Smooth muscle cell (in vitro differentiated cells): Measurements from ENCODE around the gene MGAT3. TPM values are rescaled to one million over a fixed set of nuclear protein-coding genes. Genes with fewer than 3 reads are reported as not detected.

Source experiments
- DNase-seq: peaks from one replicate; lab custom pipeline; 2025; ENCODE audit not compliant: unreplicated experiment; lab: John Stamatoyannopoulos, UW
- H2AFZ ChIP-seq: fragments of 200-600 bp; sonication (generic); 2 replicates; pipeline ENCODE4 v1.6.0; 2016; ENCODE audit warnings: antibody characterized with exemption, low read depth, mild to moderate bottlenecking
- H3F3A ChIP-seq: fragments of 200-600 bp; sonication (generic); 2 replicates; pipeline ENCODE4 v1.6.0; 2017; ENCODE audit warnings: antibody characterized with exemption, low read depth
- H3K27ac ChIP-seq: fragments of 200-600 bp; sonication (generic); 2 replicates; pipeline ENCODE4 v1.5.1; 2016; ENCODE audit warnings: low read depth, mild to moderate bottlenecking
- H3K27me3 ChIP-seq: fragments of 200-600 bp; sonication (generic); 2 replicates; pipeline ENCODE4 v1.6.1; 2016; ENCODE audit warnings: low read depth, mild to moderate bottlenecking
- H3K36me3 ChIP-seq: fragments of 200-600 bp; sonication (generic); 2 replicates; pipeline ENCODE4 v1.5.1; 2016; ENCODE audit warnings: low read depth
- H3K4me1 ChIP-seq: fragments of 200-600 bp; sonication (generic); 2 replicates; pipeline ENCODE4 v1.5.1; 2016; ENCODE audit warnings: low read depth
- H3K4me2 ChIP-seq: fragments of 200-600 bp; sonication (generic); 2 replicates; pipeline ENCODE4 v1.6.0; 2016; ENCODE audit warnings: mild to moderate bottlenecking
- H3K4me3 ChIP-seq: fragments of 200-600 bp; sonication (generic); 2 replicates; pipeline ENCODE4 v1.5.1; 2016; ENCODE audit warnings: mild to moderate bottlenecking
- H3K79me2 ChIP-seq: fragments of 200-600 bp; sonication (generic); 2 replicates; pipeline ENCODE4 v1.6.0; 2016; ENCODE audit warnings: low read depth, mild to moderate bottlenecking
- H3K9ac ChIP-seq: fragments of 200-600 bp; sonication (generic); 2 replicates; pipeline ENCODE4 v1.6.0; 2016; ENCODE audit warnings: low read depth
- H3K9me3 ChIP-seq: fragments of 200-600 bp; sonication (generic); replicated peaks from 2 replicates; pipeline ENCODE4 v1.5.1; 2016; ENCODE audit warnings: low read depth
- H4K20me1 ChIP-seq: fragments of 200-600 bp; sonication (generic); 2 replicates; pipeline ENCODE4 v1.6.0; 2016; ENCODE audit warnings: low read depth
- CTCF ChIP-seq: fragments of 200-600 bp; sonication (generic); IDR thresholded peaks from 2 replicates; pipeline ENCODE4 v1.5.1; 2017; ENCODE audit warnings: borderline replicate concordance, mild to moderate bottlenecking, antibody characterized with exemption; ENCODE audit not compliant: insufficient read depth, poor library complexity, severe bottlenecking
- WGBS: methylation state at CpG from one replicate; pipeline ENCODE4 v1.1.7; 2016; ENCODE audit warnings: low lambda C conversion rate; 5-methylcytosine and 5-hydroxymethylcytosine counted together
- polyA plus RNA-seq: library from polyadenylated mRNA; unstranded; fragments of >200 nt; fragmentation: Nextera tagmentation; extraction: Ambion mirVana; gene quantifications from 2 replicates; pipeline ENCODE4 v1.2.1, GENCODE V29; 2016
- total RNA-seq: library from RNA; depleted of rRNA; stranded (reverse); fragments of >200 nt; gene quantifications from 2 replicates; pipeline ENCODE4 v1.2.3, GENCODE V29; 2014

MGAT3 gene
- total and polyA plus RNA-seq, 2 experiments from 2014 or later, result 3.9 to 7.8 TPM

DNA sequence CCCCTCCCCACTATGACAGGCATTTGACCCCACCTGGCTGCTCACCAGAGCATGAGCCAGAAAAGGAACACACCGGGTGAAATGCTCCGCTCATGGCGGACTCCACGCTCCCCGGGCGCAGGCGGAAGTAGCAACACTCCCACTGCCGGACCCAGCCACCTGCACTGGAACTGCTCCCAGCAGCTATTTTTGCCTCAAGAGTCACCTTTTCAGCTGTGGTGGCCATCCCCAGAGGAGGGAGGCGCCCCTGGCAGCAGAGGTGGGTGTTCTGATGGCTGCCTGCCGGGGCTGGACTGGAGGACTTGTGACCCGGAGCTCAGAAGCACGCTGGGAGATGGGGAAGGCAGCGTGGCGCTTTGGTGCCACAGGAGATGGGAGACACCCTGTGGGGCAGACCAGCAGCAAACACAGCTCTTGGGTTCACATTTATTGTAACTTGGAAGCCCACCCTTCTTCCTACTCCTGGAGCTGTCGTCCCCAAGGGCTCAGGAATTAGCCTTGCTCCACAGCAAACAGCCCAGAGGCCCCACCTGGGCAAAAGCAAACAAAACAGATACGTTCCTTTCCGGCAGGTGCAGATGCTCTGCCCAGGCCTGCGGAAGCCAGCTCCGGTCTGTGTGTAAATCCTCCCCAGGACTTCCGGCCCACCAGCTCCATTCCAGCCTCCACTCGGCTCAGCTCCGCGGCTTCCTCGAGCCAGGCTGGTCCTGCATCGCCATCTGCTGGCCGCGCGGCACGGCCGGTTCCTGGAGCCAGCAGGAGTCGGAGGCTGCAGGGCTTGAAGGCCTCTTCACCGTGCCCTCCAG, 72.1 kb downstream of the MGAT3 start:
- Histone ChIP-seq H3K4me1 (peaks cover 11% of the 10 kb centered on the region), H3K4me3 (no peak overlapping the region), H3K27me3 (no peaks in the 10 kb centered on the region), H3K79me2 (peaks cover 24% of the 10 kb centered on the region), H3K4me2 (no peak overlapping the region), H3K9ac (no peak overlapping the region), H3K36me3 (no peaks in the 10 kb centered on the region), H3F3A (peaks cover 9% of the 10 kb centered on the region), H3K27ac (no peak overlapping the region), H4K20me1 (peaks cover 63% of the 10 kb centered on the region), H2AFZ (no peak overlapping the region), H3K9me3 (no peaks in the 10 kb centered on the region)
- TF ChIP-seq CTCF, result peak; percentile 93
- peak; percentile 58 for DNase-seq
- 48% methylated on average over 32 of the region's 32 CpGs for WGBS

DNA sequence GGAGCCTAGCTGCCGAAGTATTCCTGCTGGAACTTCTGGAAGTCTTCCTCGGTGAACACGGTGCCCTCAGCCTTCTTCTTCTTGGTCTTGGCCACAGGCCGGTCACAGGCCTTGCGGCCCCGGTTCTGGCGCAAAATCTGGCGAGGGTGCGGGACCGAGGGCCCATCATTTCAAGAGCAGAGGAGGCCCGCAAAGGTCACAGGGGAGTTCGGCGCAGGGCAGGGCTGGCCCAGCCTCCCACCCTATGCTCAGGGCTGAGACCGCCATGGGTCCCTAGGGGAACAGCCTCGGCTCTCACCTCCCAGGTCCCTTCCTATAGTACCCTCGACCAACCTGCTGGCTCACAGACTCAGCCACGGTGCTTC, 72.7 kb downstream of the MGAT3 start:
- Histone ChIP-seq H3K4me2 (no peak overlapping the region), H2AFZ (no peak overlapping the region), H3K9me3 (no peaks in the 10 kb centered on the region), H4K20me1 (peaks cover 57% of the 10 kb centered on the region), H3K4me3 (no peak overlapping the region), H3K79me2 (peaks cover 24% of the 10 kb centered on the region), H3K27ac (peak overlapping the region; percentile 1), H3K36me3 (no peaks in the 10 kb centered on the region), H3K4me1 (peaks cover 11% of the 10 kb centered on the region), H3F3A (peaks cover 10% of the 10 kb centered on the region), H3K9ac (no peak overlapping the region), H3K27me3 (no peaks in the 10 kb centered on the region)
- 76% methylated on average over 17 of the region's 17 CpGs for WGBS
- no peak for TF ChIP-seq CTCF
- no peak for DNase-seq

- H3K27ac ChIP-seq, result peak overlapping the region; percentile 1
- peaks cover 11% of the 10 kb centered on the region for H3K4me1 ChIP-seq
- no peak overlapping the region for H3K4me2 ChIP-seq
- no peak overlapping the region for H2AFZ ChIP-seq
- H3K79me2 ChIP-seq, result peaks cover 24% of the 10 kb centered on the region
- no peak for DNase-seq
- H3K36me3 ChIP-seq, result no peaks in the 10 kb centered on the region
- H3K4me3 ChIP-seq, result no peak overlapping the region
- H4K20me1 ChIP-seq, result peaks cover 51% of the 10 kb centered on the region
- 96% methylated on average over 6 of the region's 6 CpGs for WGBS
- H3K27me3 ChIP-seq, result no peaks in the 10 kb centered on the region
- H3F3A ChIP-seq, result peaks cover 10% of the 10 kb centered on the region
- no peak overlapping the region for H3K9ac ChIP-seq
- no peak for TF ChIP-seq CTCF
- H3K9me3 ChIP-seq, result no peaks in the 10 kb centered on the region
These were observed 73.3 kb downstream of the MGAT3 start for GRCh38 chr22:39530116-39530515.
